NCI-H1105 (cell line): ENCODE data around the gene CLIC4.
"Not testable (repeated sequence)": the region's sequence is repeated elsewhere in the genome, so short reads cannot be mapped to it uniquely, and the experiment has no call there.

ENCODE experiments used
- DNase-seq: peaks from one replicate; lab custom pipeline; 2025; lab: John Stamatoyannopoulos, UW

CLIC4 gene

DNA sequence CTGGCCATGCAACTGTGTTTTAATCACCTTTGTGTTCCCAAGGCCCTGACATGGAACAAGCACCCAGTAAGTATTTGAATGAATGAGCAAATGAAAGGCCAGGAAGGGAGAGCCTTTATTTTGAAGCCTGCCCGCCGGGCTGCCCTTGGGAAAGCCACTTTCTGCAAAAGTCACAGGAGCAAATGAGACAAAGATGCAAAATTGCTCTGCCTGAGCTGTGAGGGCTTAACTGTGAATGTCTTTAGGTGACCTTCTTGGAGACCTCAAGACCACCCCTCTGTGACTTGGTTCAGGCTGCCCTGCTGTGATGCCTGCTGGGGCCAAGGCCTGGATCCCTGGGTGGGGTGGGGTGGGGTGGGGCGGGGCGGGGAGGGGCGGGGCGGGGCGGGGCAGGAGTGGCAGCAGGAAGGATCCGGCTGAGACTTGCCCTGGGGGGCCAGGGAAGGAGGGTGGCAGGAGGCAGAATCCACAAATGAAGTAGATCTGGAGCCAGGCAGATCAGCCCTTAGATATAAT is 130.8 kb downstream of the CLIC4 start:
- DNase-seq, result no peak

GRCh38 chr1:24878045-24878444 is 132.8 kb downstream of the CLIC4 start:
- no peak for DNase-seq

- DNase-seq, result no peak
Measured at GRCh38 chr1:24878775-24879742, 133.8 kb downstream of the CLIC4 start.

DNA sequence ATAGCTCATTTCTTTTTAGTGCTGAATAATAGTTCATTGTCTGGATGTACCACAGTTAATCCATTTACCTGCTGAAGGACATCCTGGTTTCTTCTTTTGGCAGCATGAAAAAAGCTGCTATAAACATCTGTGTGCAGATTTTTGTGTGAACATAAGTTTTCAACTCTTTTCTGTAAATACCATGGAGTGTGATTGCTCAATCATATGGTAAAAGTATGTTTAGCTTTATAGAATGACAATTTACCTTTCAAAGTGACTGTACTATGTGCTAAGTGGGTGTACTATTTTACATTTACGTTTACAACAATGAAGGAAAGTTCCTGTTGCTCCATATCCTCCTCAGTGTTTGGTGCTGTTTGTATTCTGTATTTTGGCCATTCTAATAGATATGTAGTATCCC is 135.8 kb downstream of the CLIC4 start:
- no peak for DNase-seq

- DNase-seq, result no peak
Measured at GRCh38 chr1:24884751-24885150, 139.5 kb downstream of the CLIC4 start.

DNA sequence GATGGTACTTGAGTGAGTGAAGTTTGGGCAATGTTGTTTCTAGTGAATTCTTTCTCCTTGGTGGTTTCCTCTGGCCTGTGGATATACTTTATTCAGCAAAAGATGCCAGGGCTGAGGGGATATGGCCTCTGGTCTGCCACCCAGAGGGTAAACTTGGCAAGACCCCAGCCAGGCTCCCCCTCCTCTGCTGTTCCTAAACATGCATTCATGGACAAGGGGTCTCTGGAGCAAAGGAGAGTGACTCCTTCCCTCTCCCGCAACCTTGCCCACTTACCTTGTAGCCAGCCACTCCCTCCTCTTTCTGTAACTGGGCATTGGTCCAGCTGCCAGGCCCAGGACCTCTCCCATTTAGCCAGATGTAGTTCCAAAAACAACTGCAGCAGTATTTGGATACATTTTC is 141.0 kb downstream of the CLIC4 start:
- no peak for DNase-seq

GRCh38 chr1:24888061-24888970 is 143.1 kb downstream of the CLIC4 start:
- no peak for DNase-seq

DNA sequence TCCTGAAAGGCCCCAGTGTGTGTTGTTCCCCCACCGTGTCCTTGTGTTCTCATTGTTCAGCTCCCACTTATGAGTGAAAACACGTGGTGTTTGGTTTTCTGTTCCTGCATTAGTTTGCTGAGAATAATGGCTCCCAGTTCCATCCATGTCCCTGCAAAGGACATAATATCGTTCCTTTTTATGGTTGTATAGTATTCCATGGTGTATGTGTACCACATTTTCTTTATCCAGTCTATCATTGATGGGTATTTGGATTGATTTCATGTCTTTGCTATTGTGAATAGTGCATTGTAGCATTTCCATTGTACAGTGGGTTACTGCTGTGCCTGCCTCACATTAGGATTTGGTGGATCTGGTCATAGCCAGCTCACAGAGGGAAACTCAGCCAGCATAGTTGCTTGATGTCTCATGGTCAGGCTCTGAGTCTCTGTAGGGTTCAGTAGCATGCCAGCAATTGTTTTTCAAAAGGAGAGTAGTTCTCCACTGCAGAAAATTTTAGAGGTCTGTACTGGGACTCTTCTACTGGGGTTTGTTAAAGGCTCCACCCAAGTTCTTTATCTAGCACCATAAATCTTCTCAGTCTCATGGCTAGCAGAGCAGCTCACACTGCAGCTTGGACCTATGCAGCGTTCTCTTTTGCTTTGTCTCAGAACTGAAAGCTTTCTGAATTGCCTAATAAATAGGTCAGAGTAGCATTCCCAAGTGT is 143.9 kb downstream of the CLIC4 start:
- no peak for DNase-seq

GRCh38 chr1:24890887-24891286 is 145.6 kb downstream of the CLIC4 start:
- DNase-seq, result no peak

- not testable (repeated sequence) for DNase-seq
Measured at GRCh38 chr1:24891367-24891766, 146.1 kb downstream of the CLIC4 start.

GRCh38 chr1:24892188-24893153 is 147.2 kb downstream of the CLIC4 start:
- DNase-seq, result no peak

- DNase-seq, result no peak
Measured at GRCh38 chr1:24893431-24893830, 148.2 kb downstream of the CLIC4 start.
